IPS-NIHi7 (cell line): ENCODE measurements around the gene CELSR1.
A peak's percentile ranks its signal among the peaks of the same experiment; 100 is the strongest.

Experiments used
- DNase-seq: peaks from one replicate; pipeline ENCODE4 v3.0.0; 2012; ENCODE audit warnings: mixed read lengths; ENCODE audit errors: extremely low spot score

The CELSR1 gene

DNA sequence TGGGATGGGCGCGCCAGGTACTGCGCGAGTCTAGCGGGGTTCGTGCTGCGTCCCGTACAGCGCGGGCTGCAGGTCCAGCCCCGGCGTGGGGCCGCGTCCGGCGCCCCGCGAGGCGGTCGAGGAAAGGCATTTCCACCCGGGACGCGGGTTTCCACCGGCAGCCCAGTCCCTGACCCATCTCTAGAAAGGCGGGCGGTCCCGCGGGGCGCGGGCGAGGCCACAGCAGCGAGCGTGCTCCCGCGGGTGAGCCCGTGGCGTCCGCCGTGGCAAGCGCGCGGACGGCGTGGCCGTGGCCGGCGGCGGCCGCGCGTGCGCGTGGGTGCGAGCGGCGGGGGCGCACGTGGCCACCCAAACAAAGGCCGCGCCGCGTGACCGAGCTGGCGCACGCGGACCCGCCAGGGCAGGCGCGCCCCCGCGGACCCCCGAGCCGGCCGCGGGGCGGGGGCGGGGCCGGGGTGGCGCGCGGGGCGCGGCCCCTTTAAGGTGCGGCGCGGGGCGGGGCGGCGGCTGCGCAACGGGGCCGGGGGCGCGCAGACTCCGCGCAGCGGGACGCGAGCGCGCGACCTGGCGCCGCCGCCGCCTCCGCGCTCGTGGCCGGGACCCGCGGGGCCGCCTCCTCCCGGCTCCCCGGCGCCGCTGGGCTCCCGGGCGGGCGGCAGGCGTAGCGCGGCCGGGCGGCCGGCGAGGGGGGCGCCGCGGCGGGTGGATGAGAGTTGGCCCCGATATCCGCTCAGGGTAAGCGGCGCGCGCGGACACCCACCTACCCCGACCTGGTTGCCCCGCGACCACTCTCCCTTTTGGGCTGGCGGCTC is 39.3 kb upstream of the CELSR1 start:
- DNase-seq: peak; percentile 86

DNA sequence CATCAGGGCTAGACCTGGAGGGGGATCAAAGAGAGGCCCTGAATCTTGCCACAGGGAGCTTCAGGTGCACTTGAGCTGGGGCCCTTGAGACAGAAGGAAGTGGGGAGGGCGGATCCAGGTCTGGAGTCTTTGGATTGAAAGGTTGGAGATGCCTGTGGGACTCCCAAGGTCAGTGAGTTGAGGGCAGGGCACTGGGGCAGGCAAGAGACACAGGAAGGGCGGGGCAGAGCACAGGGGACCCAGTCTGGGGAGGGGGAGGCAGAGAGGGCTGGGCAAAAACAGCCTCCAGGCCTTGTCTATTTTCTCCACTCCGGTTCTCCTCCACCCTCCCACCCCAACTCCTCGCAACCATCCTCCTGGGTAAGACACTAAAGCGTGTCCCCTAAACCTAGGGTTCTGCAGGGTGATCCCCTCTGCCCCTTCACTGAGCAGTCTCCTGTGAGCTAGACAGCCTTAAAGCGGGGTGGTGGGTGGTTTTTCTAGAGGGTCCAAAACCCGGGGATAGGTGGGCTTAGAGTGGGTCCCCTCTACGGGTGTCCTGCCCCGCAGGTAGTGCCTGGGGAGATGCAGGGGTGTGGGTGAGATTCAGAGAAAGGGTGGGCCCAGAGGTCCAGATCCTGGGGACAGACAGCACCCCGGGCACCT is 38.6 kb upstream of the CELSR1 start:
- DNase-seq: peak; percentile 60

DNA sequence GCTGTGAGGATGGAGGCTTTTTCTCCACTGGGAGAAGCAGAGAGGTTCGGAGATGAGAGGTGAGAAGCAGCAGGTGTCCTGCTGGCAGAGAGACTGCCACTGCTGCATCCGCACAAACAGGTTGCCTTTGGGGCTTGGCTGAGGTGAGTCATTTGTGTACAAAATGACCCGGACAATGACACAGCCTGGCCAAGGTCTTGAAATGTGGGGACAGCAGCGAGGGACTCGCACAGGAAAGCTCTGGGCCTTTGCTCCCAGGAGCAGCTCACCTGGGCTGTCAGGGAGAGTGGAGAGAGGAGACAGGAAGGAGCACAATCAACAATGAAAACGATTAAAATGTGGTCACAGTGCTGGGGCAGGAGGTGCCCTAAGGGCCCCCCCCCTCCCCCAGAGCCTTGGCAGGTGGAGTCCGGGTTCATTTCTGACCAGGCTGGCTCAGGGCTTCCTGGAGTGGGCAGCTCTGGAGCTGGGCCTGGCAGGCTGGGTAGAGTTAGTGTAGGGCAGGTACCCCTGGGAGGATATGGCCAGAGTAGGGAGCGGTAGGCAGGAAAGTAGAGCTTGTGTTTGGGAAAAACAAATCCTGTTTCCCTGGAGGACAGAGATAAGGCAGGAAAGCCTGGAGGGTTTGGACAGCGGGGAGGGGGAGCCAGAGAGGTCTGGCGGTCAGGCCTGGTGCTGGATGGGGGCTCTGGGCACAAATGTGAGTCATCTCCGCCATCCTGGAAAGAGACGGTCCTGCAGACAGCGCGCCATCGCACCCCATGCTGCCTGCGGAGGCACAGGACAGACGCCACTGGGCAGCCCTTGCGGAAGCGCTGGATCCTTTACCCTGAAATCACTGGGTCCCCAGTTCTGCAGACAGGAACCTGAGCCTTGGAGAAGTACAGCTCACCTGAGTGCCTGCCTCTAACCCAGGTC is 37.8 kb upstream of the CELSR1 start:
- peak; percentile 64 for DNase-seq

DNA sequence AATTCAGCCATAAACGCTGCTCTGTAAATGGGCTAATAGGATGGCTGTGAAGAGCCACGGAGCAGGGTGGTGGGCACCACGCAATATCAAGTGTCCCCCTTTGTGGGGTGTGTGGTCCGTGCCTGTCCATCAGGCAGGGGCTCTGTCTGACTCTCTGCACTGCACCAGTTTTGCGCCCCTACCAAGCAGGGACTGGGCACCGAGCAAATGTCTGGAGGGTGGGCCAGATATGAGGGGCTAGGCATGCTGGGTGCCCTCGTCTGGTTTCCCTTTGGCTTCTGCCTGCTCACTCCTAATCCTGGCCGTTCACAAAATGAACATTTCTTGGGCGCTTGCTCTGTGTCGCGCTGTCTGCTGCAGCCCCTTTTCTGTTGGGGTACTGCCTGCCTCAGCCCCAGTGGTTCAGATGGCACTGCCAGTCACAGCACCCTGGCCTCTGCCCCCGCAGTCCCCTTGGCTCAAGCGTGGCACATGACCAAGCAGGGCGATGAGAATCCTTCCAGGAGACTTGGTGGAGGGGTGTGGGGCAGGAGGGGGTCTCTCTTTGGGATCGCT is 37.1 kb upstream of the CELSR1 start:
- DNase-seq: no peak

DNA sequence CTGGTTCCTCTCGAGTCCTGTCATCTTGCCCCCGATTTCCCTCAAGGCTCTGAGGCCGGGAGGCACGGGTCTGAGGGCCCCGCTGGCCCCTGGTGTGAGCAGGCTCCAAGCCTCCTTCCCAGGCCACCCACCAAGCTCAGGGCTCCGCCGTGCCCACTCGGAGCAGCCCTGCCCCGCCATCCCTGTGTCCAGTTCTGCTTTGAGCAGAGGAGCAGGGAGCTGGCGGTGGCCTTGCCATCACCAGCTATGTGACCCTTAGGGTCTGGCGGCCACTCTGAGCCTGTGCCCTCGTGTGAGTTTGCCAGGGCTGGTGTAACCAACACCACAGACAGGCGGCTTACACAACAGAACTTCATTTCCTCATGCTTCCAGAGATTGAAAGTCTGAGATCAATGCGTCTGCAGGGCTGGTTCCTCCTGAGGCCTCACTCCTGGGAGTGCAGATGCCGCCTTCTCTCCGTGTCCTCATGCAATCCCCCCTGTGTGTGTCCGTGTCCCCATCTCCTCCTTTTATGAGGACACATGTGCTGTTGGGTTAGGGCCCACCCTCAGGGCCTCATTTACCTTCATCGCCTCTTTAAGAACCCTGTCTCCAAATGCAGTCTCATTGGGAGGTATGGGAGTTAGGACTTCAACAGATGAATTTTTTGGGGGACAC is 36.5 kb upstream of the CELSR1 start:
- DNase-seq: no peak

DNA sequence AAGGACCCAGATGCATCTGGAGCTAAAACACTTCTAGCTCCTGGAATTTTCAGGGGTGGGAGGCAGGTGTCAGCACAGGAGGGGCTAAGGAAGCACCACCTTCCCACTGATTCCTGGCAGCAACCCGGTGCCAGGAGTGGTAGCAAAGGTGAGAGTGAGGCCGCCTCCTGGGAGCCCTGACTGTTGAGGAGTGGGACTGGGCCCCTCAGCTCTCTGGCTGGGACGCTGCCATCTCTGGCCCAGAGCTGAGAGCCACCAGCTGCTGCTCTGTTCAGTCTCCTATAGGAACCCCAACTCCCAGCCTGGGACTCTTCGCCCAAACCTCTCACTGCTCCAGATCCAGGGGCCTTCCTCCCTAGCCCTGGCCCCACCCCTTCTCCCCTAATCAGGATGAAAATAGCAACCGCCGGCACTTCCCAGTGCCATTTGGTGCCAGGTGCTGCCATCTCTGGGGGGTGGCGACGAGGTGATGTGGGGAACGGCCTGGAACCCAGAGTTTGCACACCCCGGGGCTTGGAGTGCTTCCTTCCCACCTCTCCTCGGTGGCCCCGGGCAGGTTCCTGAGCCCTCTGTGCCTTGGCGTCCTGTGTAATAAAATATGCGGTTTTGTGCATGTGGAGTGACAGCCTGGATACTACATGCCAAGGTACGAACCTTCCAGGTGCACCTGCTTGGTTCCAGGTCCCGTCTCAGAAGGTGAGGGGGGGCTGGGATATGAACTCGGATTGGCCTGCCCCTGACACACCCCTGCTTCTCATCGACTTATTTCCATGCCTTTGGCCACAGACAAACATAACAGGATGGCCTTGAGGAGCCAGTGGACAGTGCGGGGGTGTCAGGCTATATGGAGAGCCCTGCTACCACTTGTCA is 35.7 kb upstream of the CELSR1 start:
- no peak for DNase-seq

DNA sequence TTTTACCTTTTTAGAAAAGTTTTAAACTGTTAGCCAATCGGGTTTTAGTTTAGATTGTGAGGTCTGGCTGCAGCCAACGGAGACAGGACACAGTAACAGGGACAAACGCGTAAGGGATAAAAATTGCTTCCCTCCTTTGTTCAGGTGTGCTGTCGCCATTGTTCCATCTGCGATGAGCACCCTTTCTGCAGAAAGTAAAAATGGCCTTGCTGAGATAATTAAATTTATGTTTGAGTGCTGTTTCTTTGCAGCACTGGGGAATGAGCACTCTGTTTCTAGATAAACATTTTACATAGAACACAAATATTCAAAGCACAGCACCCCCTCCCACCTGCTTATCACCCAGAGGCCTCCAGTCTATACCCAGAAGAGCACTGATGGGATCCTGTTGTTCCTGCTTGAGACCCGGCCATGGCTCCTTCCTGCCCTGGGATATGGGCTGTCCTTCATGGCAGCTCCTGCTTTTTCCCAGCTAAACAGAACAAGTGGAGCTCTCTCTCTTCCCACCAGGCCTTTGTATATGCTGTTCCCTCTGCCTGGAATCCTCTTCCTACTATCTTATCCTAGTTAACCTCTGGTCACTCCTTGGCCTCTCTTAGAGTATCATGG is 34.3 kb upstream of the CELSR1 start:
- no peak for DNase-seq

DNA sequence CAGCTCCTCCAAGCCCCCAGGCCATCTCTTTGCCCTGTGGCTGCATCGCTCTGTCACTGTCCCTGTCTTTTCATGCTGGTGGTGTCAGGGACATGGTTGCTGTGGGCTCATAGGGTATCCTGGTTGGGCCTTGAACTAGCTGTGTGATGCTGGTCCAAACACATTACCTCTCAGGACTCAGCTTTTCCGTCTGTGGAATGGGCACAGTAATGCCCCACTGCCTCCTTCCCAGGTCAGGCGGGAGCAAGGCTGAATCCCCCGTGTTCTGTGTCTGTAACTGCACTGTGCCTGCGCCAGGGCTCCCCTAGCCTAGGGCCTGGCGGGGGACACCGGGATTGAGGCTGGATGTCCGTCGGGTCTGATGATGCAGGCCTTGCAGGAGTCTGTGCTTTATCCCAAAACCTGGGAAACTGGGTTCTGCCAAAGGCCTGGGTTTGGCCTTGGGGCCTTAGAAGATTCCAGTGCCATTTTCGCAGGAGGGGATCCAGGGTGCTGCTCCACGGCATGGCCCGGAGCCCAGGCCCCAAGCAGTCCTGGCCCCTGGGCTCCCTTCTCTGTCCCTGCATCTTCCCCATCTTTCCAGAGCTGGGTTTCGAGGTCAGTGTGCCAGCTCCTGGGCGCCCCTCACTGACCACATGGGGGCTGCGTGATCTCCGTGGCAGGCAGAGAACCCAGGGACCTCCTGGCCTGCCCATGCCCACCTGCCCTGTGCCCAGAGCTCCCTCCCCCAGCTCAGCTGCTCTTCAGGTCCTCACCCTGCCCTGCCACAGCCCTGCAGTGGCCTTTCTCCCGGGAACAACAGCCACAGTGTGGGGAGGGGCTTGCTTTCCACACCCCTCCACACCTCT is 32.7 kb upstream of the CELSR1 start:
- DNase-seq: no peak

DNA sequence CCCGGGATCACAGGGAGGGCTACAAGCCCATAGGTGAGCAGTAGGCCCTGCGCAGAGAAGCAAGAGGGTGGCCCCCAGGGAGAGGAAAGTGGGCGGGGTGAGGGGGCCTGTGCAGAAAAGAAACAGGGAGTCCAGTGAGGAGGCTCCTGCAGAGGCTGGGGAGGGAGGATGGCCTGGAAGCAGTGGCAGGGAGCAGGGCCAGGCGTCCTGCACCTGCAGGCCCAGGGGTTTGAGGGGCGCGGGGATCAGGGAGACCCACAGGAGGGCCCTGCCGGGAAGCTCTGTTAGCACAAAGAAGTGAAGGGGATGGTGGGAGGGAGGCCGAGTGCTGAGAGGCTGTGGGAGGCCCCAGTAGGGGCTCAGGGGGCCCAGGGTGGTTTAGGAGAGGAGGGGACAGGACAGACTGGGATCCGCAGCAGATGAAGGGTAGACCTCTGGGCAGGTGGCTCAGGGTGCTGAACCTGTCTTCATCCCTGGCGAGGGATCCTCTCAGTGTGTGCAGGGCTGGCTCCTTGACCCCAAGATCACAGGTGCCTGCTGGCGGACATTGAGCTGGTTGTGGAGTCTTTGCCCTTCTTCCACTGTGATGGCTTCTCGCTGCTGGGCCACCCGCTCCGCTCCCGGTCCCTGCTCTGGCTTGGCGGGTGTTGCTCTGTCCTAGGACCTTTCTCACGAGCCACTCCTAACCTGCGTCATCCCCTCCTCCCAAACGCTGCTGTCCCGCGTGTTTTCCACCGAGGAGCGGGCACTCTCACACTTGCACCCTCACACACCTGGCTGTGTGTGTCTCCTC is 31.8 kb upstream of the CELSR1 start:
- no peak for DNase-seq

DNA sequence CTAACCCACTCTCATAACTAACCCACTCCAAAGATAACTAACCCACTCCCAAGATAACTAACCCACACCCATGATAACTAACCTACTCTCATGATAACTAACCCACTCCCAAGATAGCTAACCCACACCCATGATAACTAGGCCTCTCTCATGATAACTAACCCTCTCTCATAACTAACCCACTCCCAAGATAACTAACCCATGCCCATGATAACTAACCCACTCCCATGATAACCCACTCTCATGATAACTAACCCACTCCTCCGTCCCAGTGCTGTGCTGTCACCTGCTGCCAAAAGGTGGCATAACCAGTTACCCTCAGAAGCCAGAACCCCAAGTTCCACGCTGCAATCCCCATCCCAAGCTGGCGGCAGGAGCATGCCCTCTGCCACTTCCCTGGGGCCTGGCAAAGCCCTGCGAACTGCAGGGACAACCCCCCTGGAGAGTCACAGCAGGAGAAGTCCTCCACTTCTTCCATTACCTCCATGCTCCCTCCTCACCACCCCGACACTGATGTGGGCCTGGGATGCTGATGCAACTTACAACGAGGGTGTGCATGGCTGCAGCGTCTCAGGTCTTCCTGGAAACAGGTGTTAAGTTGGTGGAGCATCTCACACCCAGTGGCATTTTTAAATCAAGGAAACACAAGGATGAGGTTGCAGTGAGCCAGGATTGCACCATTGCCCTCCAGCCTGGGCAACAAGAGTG is 30.8 kb upstream of the CELSR1 start:
- no peak for DNase-seq

DNA sequence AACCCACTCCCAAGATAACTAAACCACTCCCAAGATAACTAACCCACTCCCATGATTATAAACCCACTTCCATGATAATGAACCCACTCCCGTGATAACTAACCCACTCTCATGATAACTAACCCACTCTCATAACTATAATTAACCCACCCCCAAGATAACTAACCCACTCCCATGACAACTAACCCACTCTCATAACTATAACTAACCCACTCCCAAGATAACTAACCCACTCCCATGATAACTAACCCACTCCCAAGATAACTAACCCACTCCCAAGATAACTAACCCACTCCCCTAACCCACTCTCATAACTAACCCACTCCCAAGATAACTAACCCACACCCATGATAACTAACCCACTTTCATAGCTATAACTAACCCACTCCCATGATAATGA is 30.1 kb upstream of the CELSR1 start:
- DNase-seq: no peak

DNA sequence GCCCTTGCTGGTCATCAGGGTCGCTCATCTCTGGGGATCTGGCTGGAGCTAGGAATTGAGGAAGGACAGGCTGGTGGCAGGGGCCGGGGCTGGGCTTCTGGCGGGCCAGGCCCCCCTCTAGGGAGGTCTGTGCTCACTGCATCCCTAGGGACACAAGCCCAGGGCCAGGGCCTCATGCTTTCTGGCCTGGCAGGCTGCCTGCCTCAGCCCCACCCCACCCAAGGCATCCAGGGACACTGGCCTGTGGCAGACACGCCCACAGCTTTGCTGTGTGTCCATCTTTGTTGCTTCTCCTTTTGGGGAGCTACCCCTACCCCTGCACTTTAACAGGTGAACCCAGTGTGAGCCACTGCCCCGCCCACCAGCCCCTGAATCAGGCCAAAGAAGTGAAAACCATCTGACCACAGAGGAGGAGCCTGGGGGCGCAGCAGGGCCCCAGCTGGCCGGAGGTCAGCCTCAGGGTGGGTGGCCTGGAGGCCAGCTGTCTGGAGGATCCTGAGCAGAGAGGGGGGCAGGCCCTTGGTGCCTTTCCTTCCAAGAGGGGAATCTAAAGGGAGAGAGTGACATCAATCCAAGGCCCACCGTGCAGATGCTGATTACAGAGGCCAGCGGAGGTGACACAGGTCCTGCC is 26.8 kb upstream of the CELSR1 start:
- DNase-seq: no peak

DNA sequence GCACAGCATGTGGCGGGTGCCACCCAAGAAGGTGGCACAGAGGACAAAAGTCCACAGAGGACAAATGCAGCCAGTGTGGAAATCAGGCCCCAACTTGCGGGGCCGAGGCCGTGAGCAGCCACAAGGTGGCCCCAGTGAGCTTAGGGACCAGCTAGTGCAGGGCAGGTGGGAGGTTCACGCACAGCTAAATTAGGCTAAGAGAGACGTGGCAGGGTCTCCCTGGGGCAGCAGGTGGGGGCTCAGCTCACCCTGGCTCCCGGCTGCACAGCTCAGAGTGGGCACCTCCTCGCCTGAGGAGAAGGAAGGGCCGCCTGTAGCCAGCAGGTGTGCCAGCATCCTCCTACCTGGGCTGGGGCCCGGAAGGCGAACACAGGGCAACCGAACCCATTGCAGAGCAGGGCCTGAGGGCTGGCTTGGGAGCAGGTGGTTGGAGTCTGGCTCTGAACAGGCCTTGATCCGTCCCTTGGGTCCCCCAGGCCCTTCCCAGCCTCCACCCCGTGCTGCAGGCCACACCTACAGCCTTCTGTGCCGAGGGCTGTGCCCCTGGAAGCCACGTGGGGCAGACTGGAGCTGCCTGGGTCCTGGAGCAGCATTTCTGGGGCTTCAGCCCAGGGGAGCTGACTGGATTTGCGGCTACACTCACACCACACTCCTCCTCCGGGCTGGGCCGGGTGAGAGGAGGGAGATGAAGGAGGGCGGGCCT is 26.1 kb upstream of the CELSR1 start:
- DNase-seq: peak; percentile 88

DNA sequence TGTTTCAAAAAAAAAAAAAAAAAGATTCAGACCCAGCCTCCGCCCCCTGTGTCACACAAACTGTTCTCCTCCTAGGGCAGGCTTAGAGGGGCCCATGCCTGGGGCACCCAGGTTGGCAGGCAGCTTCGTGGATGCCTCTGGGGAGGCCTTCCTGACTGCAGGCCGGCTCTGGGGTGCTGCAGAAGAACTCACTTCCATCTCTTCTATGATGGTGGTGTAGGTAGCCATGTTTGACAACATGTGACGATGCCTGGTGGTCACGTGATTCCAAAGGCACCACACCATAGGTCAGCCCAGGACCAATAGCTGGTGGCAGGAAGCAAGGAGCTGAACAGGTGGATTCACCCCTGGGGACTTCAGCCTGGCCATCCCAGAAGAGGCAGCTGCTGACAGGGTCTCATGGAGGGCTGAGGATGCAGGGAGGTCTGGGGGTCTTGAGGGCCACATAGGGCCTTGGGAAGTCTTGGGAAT is 24.1 kb upstream of the CELSR1 start:
- peak; percentile 88 for DNase-seq

DNA sequence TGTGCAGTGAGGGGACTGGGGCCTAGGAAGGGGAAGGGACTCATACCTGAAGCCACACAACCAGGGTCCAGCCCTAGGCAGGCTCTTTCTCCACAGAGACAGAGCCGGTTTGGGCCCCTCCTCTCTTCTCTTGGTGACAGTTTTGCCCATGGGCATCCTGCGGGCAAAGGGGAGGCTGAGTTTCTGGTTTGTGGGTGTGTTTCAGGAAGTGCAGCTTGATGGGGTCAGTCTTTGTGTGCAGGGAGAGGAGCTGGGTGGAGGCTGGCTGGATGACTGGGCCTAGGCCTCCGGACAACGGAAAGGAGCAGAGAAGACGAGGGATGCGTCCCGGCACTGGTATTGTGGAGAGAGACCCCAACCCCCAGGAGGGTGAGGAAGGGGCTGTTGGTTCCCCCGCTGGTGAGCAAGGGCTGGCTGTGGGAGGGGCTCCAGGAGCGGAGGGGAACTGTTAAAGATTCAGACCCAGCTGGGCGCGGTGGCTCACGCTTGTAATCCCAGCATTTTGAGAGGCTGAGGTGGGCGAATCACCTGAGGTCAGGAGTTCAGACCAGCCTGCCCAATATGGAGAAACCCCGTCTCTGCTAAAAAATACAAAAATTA is 23.4 kb upstream of the CELSR1 start:
- no peak for DNase-seq
